Measurements from ENCODE around the gene DPP6. TPM values are rescaled to one million over a fixed set of nuclear protein-coding genes. Genes with fewer than 3 reads are reported as not detected.

Gene DPP6
- total RNA-seq, 1 experiment from 2014 or later: not detected

- ChIA-PET POLR2A (no interaction called here), CTCF (no interaction called here)
- TF ChIP-seq ZNF671 (CRISPR knock-in tag; IDR thresholded peaks at IDR 0.05) (no peak), E2F4 (CRISPR knock-in tag; IDR thresholded peaks at IDR 0.05; ENCODE audit: borderline replicate concordance, low read depth) (no peak), ZNF425 (CRISPR knock-in tag; conservative IDR thresholded peaks at IDR 0.05) (no peak), ESRRA (CRISPR knock-in tag; IDR thresholded peaks at IDR 0.05; ENCODE audit: borderline replicate concordance) (no peak), USF1 (CRISPR knock-in tag; IDR thresholded peaks at IDR 0.05) (no peak), ZNF532 (CRISPR knock-in tag; IDR thresholded peaks at IDR 0.05; ENCODE audit: borderline replicate concordance) (no peak), ZNF317 (CRISPR knock-in tag; IDR thresholded peaks at IDR 0.05; ENCODE audit: borderline replicate concordance, low read depth) (no peak), MAX (CRISPR knock-in tag; IDR thresholded peaks at IDR 0.05) (no peak), MLX (CRISPR knock-in tag; IDR thresholded peaks at IDR 0.05) (no peak), E2F5 (CRISPR knock-in tag; IDR thresholded peaks at IDR 0.05) (no peak), E2F1 (CRISPR knock-in tag; IDR thresholded peaks at IDR 0.05) (no peak), ZNF416 (CRISPR knock-in tag; IDR thresholded peaks at IDR 0.05) (no peak), CTCF (IDR thresholded peaks at IDR 0.05) (no peak), ZBTB43 (CRISPR knock-in tag; IDR thresholded peaks at IDR 0.05) (no peak), ZSCAN18 (CRISPR knock-in tag; IDR thresholded peaks at IDR 0.05) (no peak)
- Mint-ChIP-seq H3K36me3 (peaks cover 75% of the 10 kb centered on the region), H3K4me3 (no peak overlapping the region), H3K9me3 (peaks cover 78% of the 10 kb centered on the region), H3K27ac (no peak overlapping the region), H3K4me1 (no peaks in the 10 kb centered on the region), H3K27me3 (ENCODE audit: low read depth) (peaks cover 11% of the 10 kb centered on the region)
- no peak for DNase-seq (ENCODE audit: low spot score)
- no peak for ATAC-seq
Observed at GRCh38 chr7:154647625-154648024, 595.4 kb downstream of the DPP6 start.
